Measurements from ENCODE around the gene FKBP4.

Gene FKBP4

GRCh38 chr12:2752676-2753371, 41.9 kb upstream of the FKBP4 start:
- Histone ChIP-seq H3K27ac (replicated peaks) (no peak overlapping the region), H3K27me3 (ENCODE audit: insufficient read depth, poor library complexity, severe bottlenecking) (peaks cover 7% of the 10 kb centered on the region), H3K4me3 (replicated peaks; ENCODE audit: insufficient read depth, low read length) (no peak overlapping the region)
- DNase-seq (ENCODE audit: low read depth in 1 of 2, low spot score in 1 of 2) = peak; percentile 47 to 61
- TF ChIP-seq CTCF (IDR thresholded peaks at IDR 0.05; ENCODE audit: insufficient read depth, low read length) = no peak
- TF ChIP-seq, protein P1, sequence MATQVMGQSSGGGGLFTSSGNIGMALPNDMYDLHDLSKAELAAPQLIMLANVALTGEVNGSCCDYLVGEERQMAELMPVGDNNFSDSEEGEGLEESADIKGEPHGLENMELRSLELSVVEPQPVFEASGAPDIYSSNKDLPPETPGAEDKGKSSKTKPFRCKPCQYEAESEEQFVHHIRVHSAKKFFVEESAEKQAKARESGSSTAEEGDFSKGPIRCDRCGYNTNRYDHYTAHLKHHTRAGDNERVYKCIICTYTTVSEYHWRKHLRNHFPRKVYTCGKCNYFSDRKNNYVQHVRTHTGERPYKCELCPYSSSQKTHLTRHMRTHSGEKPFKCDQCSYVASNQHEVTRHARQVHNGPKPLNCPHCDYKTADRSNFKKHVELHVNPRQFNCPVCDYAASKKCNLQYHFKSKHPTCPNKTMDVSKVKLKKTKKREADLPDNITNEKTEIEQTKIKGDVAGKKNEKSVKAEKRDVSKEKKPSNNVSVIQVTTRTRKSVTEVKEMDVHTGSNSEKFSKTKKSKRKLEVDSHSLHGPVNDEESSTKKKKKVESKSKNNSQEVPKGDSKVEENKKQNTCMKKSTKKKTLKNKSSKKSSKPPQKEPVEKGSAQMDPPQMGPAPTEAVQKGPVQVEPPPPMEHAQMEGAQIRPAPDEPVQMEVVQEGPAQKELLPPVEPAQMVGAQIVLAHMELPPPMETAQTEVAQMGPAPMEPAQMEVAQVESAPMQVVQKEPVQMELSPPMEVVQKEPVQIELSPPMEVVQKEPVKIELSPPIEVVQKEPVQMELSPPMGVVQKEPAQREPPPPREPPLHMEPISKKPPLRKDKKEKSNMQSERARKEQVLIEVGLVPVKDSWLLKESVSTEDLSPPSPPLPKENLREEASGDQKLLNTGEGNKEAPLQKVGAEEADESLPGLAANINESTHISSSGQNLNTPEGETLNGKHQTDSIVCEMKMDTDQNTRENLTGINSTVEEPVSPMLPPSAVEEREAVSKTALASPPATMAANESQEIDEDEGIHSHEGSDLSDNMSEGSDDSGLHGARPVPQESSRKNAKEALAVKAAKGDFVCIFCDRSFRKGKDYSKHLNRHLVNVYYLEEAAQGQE (IDR thresholded peaks at IDR 0.05; ENCODE audit: insufficient replicate concordance, low read depth) = peak; percentile 100

DNA sequence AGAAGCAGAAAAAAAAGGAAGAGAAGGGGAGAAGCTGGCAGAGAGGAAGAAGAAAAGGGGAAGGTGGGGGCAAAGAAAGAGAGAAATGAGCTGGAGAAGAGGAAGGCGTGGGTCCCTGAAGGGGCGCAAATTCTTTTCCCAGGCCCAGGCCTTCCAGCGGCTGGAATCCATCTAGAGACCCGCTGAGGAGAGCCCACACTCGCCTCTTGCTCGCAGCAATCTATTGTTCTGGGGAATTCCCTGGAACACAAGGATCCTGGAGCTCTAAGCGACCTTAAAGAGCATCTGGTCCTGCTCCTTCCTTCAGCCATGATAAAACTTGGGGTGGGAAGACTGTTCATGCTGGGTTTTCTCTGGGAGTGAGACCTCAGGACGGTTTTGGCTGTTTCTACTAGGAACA, 41.2 kb upstream of the FKBP4 start:
- TF ChIP-seq, protein P1 (IDR thresholded peaks at IDR 0.05; ENCODE audit: insufficient replicate concordance, low read depth) = no peak
- TF ChIP-seq GABPA (IDR thresholded peaks at IDR 0.05; ENCODE audit: low read depth) (no peak), SPI1 (IDR thresholded peaks at IDR 0.05; ENCODE audit: borderline replicate concordance, low read depth) (no peak), CTCF (IDR thresholded peaks at IDR 0.05; ENCODE audit: insufficient read depth, low read length) (no peak), POLR2AphosphoS5 (IDR thresholded peaks at IDR 0.05; ENCODE audit: low read depth) (no peak)
- DNase-seq (ENCODE audit: low read depth in 1 of 2, low spot score in 1 of 2) = no peak
- Histone ChIP-seq H3K27me3 (ENCODE audit: insufficient read depth, poor library complexity, severe bottlenecking) (peaks cover 10% of the 10 kb centered on the region), H3K4me3 (replicated peaks; ENCODE audit: insufficient read depth, low read length) (no peak overlapping the region), H3K27ac (replicated peaks) (no peak overlapping the region)

GRCh38 chr12:2754208-2754607, 40.6 kb upstream of the FKBP4 start:
- Histone ChIP-seq H3K27me3 (ENCODE audit: insufficient read depth, poor library complexity, severe bottlenecking) (peaks cover 10% of the 10 kb centered on the region), H3K27ac (replicated peaks) (no peak overlapping the region), H3K4me3 (replicated peaks; ENCODE audit: insufficient read depth, low read length) (no peak overlapping the region)
- no peak for DNase-seq (ENCODE audit: low read depth in 1 of 2, low spot score in 1 of 2)
- TF ChIP-seq CTCF (IDR thresholded peaks at IDR 0.05; ENCODE audit: insufficient read depth, low read length) (no peak), SPI1 (IDR thresholded peaks at IDR 0.05; ENCODE audit: borderline replicate concordance, low read depth) (no peak), GABPA (IDR thresholded peaks at IDR 0.05; ENCODE audit: low read depth) (no peak), POLR2AphosphoS5 (IDR thresholded peaks at IDR 0.05; ENCODE audit: low read depth) (no peak)
- TF ChIP-seq, protein P1 (IDR thresholded peaks at IDR 0.05; ENCODE audit: insufficient replicate concordance, low read depth) = no peak

All from HL-60 (cell line).